Colonic mucosa (tissue), 4 donors: ENCODE results near the gene LAMC3. TPM values are rescaled to one million over a fixed set of nuclear protein-coding genes. Genes with fewer than 3 reads are reported as not detected.

Experiments
- DNase-seq: peaks from one replicate; pipeline ENCODE4 v3.0.0-alpha.2; 2020
- H3K27ac ChIP-seq: fragments of 200-600 bp; one replicate; pipeline ENCODE4 v1.8.0; 2021
- H3K27me3 ChIP-seq: fragments of 200-600 bp; one replicate; pipeline ENCODE4 v1.8.0; 2021
- H3K36me3 ChIP-seq: fragments of 200-600 bp; one replicate; pipeline ENCODE4 v1.8.0; 2021
- H3K4me1 ChIP-seq: fragments of 200-600 bp; one replicate; pipeline ENCODE4 v1.8.0; 2021; ENCODE audit warnings: mild to moderate bottlenecking
- H3K4me3 ChIP-seq: fragments of 200-600 bp; one replicate; pipeline ENCODE4 v1.8.0; 2021
- H3K9ac ChIP-seq, 2 donors: one replicate each; pipeline ENCODE4 v1.7.0; 2013; ENCODE audit warnings: control low read depth in 2 of 2, low read depth in 2 of 2, low read length in 2 of 2
- H3K9me3 ChIP-seq: fragments of 200-600 bp; one replicate; pipeline ENCODE4 v1.8.0; 2021
- intact Hi-C: fragments of 100-400 bp; cut with DNase I; formaldehyde crosslinking; loops from one replicate; pipeline ENCODE4 v1.14.1; 2022
- total RNA-seq, 2 donors: library from RNA; stranded (reverse); fragmentation: NEBNext Ultra II Directional in 1 of 2; extraction: Animal tissue kit (Norgen Biotek cat#: 25700) in 1 of 2; gene quantifications; one replicate each; pipeline ENCODE4 v1.2.1, GENCODE V29; 2021
- TF ChIP-seq, protein P1 (sequence below): fragments of 200-600 bp; IDR thresholded peaks from one replicate; pipeline ENCODE4 v1.8.0; 2022; ENCODE audit warnings: antibody characterized with exemption, mild to moderate bottlenecking
- donor health status: healthy.
- donor health status: DM: no; HTN: no; CAD: no.
- donor health status: DM: no; HTN: no; CAD: no.

The LAMC3 gene
- total RNA-seq, 2 donors from 2014 or later = 0.67 to 1.9 TPM

DNA sequence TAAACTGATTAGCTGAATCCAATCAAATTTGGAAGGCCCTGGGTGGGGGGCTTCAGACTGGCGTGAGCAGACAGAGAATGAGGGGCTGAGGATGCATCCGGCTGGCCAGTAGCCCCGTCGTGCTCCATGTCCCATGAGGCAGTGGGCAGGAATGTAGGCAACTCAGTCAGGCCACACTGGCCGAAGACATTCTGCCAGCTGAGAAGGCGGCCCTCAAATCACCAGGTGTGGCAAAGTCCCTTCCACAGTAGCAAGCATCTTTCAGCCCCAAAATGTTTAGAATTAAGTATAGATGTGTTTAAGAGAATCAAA lies 25.7 kb upstream of the LAMC3 start:
- H3K27me3 ChIP-seq = peaks cover 3% of the 10 kb centered on the region
- no peak for DNase-seq
- intact Hi-C loops = no loop called here

DNA sequence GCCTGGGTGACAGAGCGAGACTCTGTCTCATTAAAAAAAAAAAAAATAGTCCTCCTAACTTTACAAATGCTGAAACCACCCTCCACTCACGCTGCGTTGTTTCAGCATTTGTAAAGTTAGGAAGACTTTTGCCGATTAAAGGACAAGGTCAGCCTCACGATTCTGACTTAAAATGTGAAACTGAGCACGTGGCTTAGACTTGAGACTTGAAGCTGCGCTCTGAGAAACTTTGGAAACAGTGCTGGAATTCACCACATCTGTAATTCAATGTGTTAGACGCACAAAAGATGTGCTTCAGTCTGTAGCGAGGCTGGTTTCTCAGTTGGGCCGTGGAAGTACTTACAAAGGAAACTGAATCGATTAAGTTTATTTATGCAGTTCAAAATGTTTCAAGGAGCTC lies 25.0 kb upstream of the LAMC3 start:
- TF ChIP-seq, protein P1, sequence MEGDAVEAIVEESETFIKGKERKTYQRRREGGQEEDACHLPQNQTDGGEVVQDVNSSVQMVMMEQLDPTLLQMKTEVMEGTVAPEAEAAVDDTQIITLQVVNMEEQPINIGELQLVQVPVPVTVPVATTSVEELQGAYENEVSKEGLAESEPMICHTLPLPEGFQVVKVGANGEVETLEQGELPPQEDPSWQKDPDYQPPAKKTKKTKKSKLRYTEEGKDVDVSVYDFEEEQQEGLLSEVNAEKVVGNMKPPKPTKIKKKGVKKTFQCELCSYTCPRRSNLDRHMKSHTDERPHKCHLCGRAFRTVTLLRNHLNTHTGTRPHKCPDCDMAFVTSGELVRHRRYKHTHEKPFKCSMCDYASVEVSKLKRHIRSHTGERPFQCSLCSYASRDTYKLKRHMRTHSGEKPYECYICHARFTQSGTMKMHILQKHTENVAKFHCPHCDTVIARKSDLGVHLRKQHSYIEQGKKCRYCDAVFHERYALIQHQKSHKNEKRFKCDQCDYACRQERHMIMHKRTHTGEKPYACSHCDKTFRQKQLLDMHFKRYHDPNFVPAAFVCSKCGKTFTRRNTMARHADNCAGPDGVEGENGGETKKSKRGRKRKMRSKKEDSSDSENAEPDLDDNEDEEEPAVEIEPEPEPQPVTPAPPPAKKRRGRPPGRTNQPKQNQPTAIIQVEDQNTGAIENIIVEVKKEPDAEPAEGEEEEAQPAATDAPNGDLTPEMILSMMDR = no peak
- Histone ChIP-seq H3K27me3 (peaks cover 5% of the 10 kb centered on the region), H3K9me3 (no peaks in the 10 kb centered on the region), H3K4me3 (no peak overlapping the region), H3K9ac (no peak overlapping the region), H3K4me1 (no peaks in the 10 kb centered on the region), H3K27ac (no peak overlapping the region), H3K36me3 (no peaks in the 10 kb centered on the region)
- no peak for DNase-seq
- intact Hi-C loops = no loop called here

More for the DNA sequence above, 25.7 kb upstream of the LAMC3 start:
- TF ChIP-seq, protein P1 = no peak
- H3K9ac ChIP-seq = no peak overlapping the region
- no peaks in the 10 kb centered on the region for H3K4me1 ChIP-seq
- H3K27ac ChIP-seq = no peak overlapping the region
- H3K4me3 ChIP-seq = no peak overlapping the region
- H3K36me3 ChIP-seq = no peaks in the 10 kb centered on the region
- H3K9me3 ChIP-seq = no peaks in the 10 kb centered on the region

DNA sequence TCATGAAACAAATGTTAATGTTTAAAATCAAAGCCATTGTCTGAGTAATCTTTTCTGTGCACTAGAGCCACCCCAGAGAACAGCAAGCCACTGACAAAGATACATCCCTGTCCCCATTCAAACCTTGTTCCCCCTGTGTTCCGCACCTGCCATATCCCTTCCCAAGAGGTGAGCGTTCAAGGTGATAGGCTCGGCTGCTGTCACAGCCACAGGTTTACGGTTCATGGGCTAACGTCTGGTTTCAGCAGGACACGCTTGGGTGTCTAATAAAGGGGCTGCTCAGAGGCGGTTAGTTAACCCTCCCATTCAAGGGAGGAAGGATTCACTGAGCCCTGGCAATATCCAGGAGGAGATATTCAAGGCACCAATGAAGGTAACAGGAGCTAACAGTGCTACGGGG lies 24.5 kb upstream of the LAMC3 start:
- Histone ChIP-seq H3K4me3 (no peak overlapping the region), H3K9me3 (no peaks in the 10 kb centered on the region), H3K9ac (no peak overlapping the region), H3K36me3 (no peaks in the 10 kb centered on the region), H3K27me3 (peaks cover 5% of the 10 kb centered on the region), H3K4me1 (no peaks in the 10 kb centered on the region), H3K27ac (no peak overlapping the region)
- TF ChIP-seq, protein P1 = no peak
- no peak for DNase-seq
- intact Hi-C loops = no loop called here

DNA sequence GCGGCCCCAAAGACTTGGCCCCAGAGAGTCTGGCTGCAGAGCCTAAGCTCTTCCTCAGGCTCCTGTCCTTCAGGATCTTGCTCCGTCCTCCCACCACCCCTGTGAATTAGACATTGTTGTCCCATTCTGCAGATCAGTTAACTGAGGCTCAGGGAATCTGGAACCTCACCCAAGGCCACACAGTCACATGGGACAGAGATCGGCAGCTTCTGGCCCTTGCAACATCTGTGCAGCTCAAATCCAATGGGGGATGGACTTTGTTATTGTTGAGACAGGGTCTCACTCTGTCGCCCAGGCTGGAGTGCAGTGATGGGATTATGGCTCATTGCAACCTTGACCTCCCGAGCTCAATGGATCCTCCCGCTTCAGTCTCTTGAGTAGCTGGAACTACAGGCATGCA lies 23.9 kb upstream of the LAMC3 start:
- Histone ChIP-seq H3K4me3 (no peak overlapping the region), H3K27ac (no peak overlapping the region), H3K4me1 (no peaks in the 10 kb centered on the region), H3K27me3 (peaks cover 5% of the 10 kb centered on the region), H3K36me3 (no peaks in the 10 kb centered on the region), H3K9me3 (no peaks in the 10 kb centered on the region), H3K9ac (no peak overlapping the region)
- no peak for DNase-seq
- intact Hi-C loops = no loop called here
- TF ChIP-seq, protein P1 = no peak

DNA sequence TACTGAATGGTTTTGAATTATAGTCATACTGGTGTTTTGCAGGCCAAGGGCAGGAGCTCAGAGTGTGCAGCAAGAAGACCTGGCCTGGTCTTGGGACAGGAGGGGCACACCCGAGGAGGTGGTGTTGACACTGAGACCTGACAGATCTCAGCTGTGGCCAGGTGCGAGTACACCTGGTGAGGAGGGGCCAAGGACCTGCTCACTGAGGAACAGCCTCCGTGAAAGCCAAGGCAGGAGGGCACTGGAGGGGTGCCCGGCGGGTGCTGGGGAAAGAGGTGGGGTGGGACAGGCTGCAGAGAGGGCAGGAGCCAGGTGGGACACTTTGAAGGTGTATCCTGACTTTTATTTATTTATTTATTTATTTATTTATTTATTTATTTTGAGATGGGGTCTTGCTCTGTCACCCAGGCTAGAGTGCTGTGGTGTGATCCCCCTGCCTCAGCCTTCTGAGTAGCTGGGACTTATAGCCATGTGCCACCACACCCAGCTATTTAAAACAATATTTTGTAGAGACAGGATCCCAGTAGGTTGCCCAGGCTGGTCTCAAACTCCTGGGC lies 23.3 kb upstream of the LAMC3 start:
- DNase-seq = no peak
- Histone ChIP-seq H3K27me3 (peaks cover 5% of the 10 kb centered on the region), H3K4me3 (no peak overlapping the region), H3K9ac (no peak overlapping the region), H3K9me3 (no peaks in the 10 kb centered on the region), H3K27ac (no peak overlapping the region), H3K36me3 (no peaks in the 10 kb centered on the region), H3K4me1 (no peaks in the 10 kb centered on the region)
- TF ChIP-seq, protein P1 = no peak
- intact Hi-C loops = no loop called here
